HG02852 (cell line): Measurements from ENCODE around the gene SLC12A5.

ENCODE experiments used
- ATAC-seq: cut with Tn5 transposase; IDR thresholded peaks from one replicate; pipeline ENCODE4 v1.9.1; 2021; ENCODE audit warnings: mild to moderate bottlenecking, moderate library complexity; ENCODE audit not compliant: unreplicated experiment

The SLC12A5 gene

GRCh38 chr20:46101957-46102356 lies 72.9 kb downstream of the SLC12A5 start:
- ATAC-seq = no peak

GRCh38 chr20:46102940-46103339 lies 73.9 kb downstream of the SLC12A5 start:
- no peak for ATAC-seq

- no peak for ATAC-seq
These were observed 75.2 kb downstream of the SLC12A5 start for GRCh38 chr20:46104262-46104661.

GRCh38 chr20:46107061-46107460 lies 78.0 kb downstream of the SLC12A5 start:
- ATAC-seq = no peak

DNA sequence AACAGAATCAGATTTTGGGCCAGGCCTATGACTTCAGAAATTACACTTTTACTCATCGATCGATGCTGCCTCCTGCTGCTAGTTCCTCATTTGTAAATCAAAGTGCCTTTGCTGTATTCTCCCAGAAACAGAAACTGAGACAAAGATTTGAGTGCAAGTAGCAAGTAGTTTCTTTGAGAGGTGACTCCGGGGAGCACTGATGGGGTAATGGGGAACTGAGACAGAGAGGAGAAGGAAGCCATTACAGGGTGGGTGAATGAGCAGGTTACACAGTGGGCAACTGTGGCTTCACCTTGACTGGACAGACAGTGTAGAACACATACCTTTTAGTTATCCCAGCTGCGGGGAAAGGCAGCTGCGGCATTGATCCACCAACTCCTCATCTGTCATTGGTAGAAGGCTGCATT lies 79.4 kb downstream of the SLC12A5 start:
- peak; percentile 88 for ATAC-seq

DNA sequence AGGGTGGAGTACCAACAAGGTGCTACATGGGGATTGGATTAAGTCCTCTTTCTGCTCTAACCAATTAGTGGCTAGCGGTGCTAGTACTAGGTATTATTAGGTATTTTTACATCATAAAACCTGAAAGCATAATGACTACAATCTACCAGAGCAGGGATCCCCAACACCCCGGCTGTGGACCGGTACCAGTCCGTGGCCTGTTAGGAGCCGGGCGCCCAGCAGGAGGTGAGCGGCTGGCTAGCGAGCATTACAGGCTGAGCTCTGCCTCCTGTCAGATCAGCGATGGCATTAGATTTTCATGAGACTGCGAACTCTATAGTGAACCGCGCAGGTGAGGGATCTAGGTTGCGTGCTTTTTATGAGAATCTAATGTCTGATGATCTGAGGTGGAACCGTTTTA lies 80.0 kb downstream of the SLC12A5 start:
- no peak for ATAC-seq
